GM19023 (cell line): Measurements from ENCODE around the gene DISC1.

Experiments used
- ATAC-seq: cut with Tn5 transposase; IDR thresholded peaks from one replicate; pipeline ENCODE4 v1.9.1; 2021; ENCODE audit warnings: mild to moderate bottlenecking, moderate library complexity; ENCODE audit not compliant: unreplicated experiment

The DISC1 gene

GRCh38 chr1:231972111-231972445 is 345.5 kb downstream of the DISC1 start:
- ATAC-seq: no peak

GRCh38 chr1:231973830-231974229 is 347.2 kb downstream of the DISC1 start:
- no peak for ATAC-seq

GRCh38 chr1:231976231-231976630 is 349.6 kb downstream of the DISC1 start:
- ATAC-seq: no peak

- ATAC-seq: no peak
Observed at GRCh38 chr1:231981675-231982074, 355.1 kb downstream of the DISC1 start.

GRCh38 chr1:231982871-231983587 is 356.4 kb downstream of the DISC1 start:
- ATAC-seq: no peak

- ATAC-seq: no peak
Observed at GRCh38 chr1:231983588-231984193, 357.1 kb downstream of the DISC1 start.

- no peak for ATAC-seq
Observed at GRCh38 chr1:231985296-231986023, 358.9 kb downstream of the DISC1 start.

GRCh38 chr1:231986631-231987336 is 360.2 kb downstream of the DISC1 start:
- ATAC-seq: no peak

- ATAC-seq: no peak
Observed at GRCh38 chr1:231990388-231990787, 363.8 kb downstream of the DISC1 start.

- ATAC-seq: no peak
Observed at GRCh38 chr1:231991231-231991630, 364.6 kb downstream of the DISC1 start.

GRCh38 chr1:231993968-231994455 is 367.4 kb downstream of the DISC1 start:
- no peak for ATAC-seq

- no peak for ATAC-seq
Observed at GRCh38 chr1:231998791-231999190, 372.2 kb downstream of the DISC1 start.

GRCh38 chr1:232005300-232005699 is 378.7 kb downstream of the DISC1 start:
- no peak for ATAC-seq

- no peak for ATAC-seq
Observed at GRCh38 chr1:232009741-232010140, 383.2 kb downstream of the DISC1 start.

GRCh38 chr1:232011961-232012360 is 385.4 kb downstream of the DISC1 start:
- no peak for ATAC-seq

- ATAC-seq: no peak
Observed at GRCh38 chr1:232012773-232013386, 386.3 kb downstream of the DISC1 start.

- ATAC-seq: no peak
Observed at GRCh38 chr1:232014941-232015340, 388.4 kb downstream of the DISC1 start.

GRCh38 chr1:232016616-232017015 is 390.0 kb downstream of the DISC1 start:
- ATAC-seq: no peak

GRCh38 chr1:232017057-232017456 is 390.5 kb downstream of the DISC1 start:
- ATAC-seq: no peak

GRCh38 chr1:232017759-232018158 is 391.2 kb downstream of the DISC1 start:
- ATAC-seq: no peak
